AG09319 (cell line): ENCODE data around the gene PAAF1.

ENCODE experiments used
- DNase-seq: peaks from one replicate; pipeline ENCODE4 v3.0.0-alpha.2; 2010; ENCODE audit warnings: low read depth; ENCODE audit errors: extremely low read depth
- CTCF ChIP-seq: IDR thresholded peaks from 2 replicates; pipeline ENCODE4 v1.5.1; 2011; ENCODE audit warnings: low read depth, mild to moderate bottlenecking, inconsistent platforms, low read length, moderate library complexity

The PAAF1 gene

DNA sequence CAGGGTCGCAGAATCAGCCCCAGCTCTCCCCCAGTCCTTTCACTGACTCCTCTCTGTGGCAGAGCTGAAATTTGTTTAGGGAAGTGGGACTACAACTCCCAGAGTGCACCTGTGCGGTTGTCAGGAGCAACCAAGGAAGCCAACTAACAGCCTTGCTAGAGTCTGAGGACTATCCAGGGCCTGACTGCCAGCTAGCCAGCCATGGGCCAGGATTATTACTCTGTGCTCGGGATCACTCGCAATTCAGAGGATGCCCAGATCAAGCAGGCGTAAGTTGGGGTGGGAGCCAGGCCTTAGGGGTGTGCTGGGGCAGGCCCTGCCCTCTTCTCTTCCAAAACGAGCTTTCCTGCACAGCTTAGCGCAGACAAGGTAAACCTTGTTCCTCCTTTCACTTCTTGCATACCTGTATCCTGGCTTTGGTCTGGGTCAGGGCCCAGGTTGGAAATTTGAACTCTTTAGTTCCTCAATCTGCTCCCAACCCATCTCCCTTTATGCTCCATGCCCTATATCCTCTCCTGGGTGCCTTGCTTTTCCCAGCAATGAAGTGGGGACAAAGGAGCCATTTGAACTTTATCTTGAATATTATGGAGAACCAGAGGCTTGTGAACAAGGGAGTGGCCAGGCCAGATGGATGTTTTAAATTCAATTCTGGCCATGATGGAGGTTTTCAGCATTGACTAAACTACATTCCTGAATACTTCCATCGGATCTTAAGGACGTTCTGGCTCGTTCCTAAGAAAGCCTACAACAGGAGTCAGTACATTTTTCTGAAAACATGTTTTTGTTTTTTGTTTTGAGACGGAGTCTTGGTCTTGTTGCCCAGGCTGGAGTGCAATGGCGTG is 74.3 kb downstream of the PAAF1 start, which contains the start of gene DNAJB13:
Gene DNAJB13, plus strand, starts transcription at position 158 of the 842 bp plus-strand sequence. Its CDS starts 44 bp downstream, at position 202.
- no peak for DNase-seq

GRCh38 chr11:73951797-73952196 is 75.0 kb downstream of the PAAF1 start:
- no peak for TF ChIP-seq CTCF

More for the DNA sequence above, 74.3 kb downstream of the PAAF1 start, which contains the start of gene DNAJB13:
- TF ChIP-seq CTCF = no peak

DNA sequence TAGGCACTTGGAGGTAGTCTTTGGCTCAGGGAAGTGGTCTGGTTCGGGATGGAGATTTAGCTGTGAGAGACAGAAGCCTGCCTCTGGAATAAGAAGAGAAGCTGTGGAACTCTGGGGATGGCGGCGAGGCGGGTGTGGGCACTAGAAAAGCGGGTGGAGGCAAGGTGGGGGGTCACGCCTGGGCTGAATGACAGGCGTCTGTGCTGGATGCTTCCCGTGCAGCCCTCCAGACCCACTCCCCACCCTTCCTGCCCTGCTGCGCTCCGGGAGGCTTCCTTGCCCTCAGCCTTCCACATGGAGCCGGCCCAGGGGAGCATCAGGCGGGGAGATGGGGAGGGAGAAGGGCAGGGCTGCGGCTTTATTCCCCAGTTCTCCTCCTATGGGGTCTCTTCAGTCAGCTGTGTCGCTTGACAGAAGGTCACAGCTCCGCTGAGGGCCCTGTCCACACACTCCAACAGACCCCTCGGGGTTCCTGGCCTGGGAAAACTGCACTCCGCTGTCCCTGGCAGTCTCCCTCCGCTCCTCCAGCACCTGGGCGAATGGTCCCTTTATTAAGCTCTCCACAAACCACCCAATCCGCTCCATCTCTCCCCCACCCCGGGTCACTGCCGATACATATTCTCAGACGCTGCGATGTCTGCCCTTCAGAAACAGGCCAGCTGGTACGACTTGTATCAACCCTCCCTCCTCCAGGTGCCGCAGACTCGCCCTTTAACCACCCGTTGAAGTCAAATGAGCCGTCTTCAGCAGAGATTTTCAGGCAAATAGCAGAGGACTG is 80.3 kb downstream of the PAAF1 start:
- TF ChIP-seq CTCF = no peak

More at GRCh38 chr11:73951797-73952196, 75.0 kb downstream of the PAAF1 start:
- DNase-seq = no peak

DNA sequence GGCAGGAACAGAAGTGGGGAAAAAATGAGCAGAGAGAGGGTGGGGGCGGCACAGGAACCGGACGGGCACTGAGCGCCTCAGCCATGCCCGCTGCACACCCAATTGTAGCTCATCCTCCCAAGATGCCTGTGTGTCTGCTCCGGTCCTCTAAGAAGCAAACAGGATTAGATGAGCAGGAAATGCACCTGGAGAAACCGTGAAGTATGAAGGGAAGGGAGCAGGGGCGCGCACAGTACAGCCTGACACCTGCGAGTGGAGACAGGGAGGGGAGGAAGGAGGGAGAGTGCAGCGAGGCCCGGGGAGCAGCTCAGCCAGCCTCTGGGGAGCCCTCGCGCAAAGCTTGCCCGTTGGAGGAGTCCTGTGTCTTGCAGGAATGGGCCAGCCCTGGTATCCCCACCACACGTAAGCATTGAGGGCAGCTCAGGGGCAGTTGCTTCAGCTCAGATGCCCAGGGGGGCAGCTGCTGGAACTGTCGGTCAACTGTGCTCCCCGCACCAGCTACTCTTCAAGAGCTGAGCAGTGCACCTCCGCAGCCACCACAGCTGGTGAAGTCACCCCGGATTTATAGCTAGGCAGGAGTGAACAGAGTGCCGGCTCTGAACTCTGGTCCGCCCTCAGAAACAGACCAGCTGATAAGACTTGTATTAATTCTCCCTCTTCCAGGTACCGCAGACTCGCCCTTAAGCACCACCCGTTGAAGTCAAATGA is 81.0 kb downstream of the PAAF1 start:
- TF ChIP-seq CTCF = no peak
- DNase-seq = no peak

More for the DNA sequence above, 80.3 kb downstream of the PAAF1 start:
- no peak for DNase-seq

- no peak for TF ChIP-seq CTCF
- no peak for DNase-seq
Measured at GRCh38 chr11:73958521-73959141, 81.8 kb downstream of the PAAF1 start.

- TF ChIP-seq CTCF = no peak
- DNase-seq = no peak
Measured at GRCh38 chr11:73961321-73961720, 84.5 kb downstream of the PAAF1 start.
